GM21515 (cell line): ENCODE results near the gene TNNT3.

Experiments
- ATAC-seq: cut with Tn5 transposase; IDR thresholded peaks from one replicate; pipeline ENCODE4 v1.9.1; 2021; ENCODE audit not compliant: unreplicated experiment

TNNT3 gene

DNA sequence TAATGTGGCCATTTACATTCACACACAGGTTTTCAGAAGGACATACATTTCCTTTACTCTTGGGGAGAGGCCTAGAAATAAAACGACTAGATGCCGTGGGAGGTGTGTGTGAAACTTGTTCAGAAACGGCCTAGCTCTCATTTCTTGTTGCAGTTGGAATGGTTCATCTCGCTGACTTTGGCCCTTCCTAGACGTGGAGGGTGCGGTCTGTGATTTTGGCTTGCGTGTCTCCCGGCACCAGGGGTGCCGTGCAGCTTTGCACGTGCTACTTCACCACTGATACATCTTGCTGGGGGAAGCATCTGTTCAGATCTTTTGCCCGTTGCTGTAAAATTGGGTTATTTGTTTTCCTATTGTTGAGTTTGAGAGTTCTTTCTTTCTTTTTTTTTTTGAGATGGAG is 24.7 kb upstream of the TNNT3 start:
- no peak for ATAC-seq

DNA sequence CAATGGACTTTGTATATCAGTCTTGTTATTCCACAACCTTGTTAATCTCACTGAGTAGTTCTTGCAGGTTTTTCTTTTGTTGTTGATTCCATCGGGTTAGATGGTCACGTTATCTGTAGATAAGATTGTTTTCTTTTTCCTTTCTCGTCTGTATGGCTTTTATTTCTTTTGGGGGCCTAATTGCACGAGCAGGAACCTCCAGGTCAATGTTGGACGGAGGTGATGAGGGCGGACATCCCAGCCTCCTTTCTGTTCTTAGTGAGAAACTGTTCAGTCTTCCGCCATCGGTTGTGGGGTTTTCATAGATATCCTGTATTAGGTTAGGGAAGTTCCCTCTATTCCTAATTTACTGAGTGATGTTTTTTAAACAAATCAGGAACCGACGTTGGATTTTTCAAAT is 23.0 kb upstream of the TNNT3 start:
- ATAC-seq = no peak

DNA sequence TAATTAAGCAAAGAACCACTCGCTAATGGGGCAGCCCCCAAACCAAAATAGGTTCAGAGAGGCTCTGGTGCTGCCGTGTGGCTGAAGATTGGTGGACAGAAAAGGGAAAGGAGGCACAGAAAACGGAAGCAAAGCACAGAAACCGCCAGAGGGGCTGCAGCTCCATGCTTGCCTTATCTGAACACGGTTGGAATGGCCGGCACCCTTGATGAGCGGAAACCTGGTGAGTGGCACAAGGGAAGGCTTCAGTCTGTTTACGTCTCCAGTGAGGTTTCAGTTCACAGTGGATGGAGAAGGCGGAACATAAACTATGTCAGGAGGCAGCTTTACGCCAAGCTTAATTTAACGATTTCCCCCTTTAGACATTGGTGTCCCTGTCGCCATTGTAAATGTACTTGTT is 22.6 kb upstream of the TNNT3 start:
- ATAC-seq = no peak

- no peak for ATAC-seq
Observed at GRCh38 chr11:1899090-1899489, 20.4 kb upstream of the TNNT3 start.

- ATAC-seq = no peak
Observed at GRCh38 chr11:1899686-1900085, 19.8 kb upstream of the TNNT3 start.

- no peak for ATAC-seq
Observed at GRCh38 chr11:1906181-1906580, 13.3 kb upstream of the TNNT3 start.

DNA sequence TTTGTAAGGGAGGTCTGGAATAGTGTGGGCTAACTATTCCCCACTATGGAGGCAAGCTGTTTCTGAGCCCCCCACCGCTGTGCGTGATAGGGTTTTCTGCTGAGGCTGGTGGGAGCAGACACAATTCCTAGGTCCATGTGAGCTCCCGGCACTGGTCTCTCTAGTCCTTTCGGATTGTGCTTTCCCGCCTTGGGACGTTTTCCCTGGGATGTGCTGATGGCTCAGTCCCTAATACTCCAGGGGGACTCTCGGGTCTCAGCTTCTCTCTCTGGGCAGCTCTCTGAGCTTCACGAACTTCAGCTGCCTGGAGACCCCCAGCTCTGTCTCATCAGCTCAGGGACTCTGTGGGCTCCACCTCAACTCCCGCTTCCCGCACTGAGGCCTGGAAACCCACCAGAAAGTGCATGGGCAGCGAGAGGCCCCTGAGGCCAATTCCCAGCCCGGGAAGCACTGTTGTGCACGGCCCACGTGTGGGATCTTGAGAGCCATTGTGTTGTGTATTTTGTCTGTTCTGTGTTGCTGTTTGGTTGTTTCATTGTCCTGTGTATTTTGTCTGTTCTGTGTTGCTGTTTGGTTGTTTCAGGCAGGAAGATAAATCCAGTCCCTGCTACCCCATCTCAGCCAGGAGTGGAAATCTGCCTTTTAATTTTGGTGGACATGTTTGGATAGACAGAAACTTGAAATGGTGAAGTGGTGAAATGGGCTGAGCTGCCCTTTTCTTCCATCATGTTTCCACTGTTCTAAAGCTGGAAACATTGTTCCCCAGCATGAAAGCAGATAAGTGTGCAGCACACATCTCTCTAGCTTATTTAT is 12.7 kb upstream of the TNNT3 start:
- no peak for ATAC-seq

GRCh38 chr11:1908618-1909017 is 10.9 kb upstream of the TNNT3 start:
- no peak for ATAC-seq

- no peak for ATAC-seq
Observed at GRCh38 chr11:1909524-1909923, 10.0 kb upstream of the TNNT3 start.

DNA sequence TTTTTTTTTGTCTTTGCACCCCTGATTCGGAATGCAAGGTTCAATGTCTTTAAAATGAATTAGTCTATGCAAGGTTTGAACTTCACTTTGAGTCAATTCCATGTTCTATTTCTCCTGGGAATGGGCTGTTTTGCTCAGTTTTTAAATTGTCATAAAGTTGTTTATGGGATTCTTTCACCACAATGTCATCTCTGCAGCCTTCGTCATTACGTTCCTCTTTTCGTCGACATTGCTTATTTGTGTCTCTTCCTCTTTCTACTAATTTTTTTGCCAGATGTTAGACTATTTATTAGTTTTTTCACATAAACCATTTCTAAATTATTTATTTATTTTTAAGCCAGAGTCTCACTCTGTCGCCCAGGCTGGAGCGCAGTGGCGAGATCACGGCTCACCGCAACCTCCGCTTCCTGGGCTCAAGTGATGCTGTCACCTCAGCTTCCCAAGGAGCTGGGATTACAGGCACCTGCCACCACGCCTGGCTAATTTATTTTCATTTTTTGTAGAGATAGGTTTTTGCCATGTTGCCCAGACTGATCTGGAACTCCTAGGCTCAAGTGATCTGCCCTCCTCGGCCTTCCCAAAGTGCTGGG is 7.1 kb upstream of the TNNT3 start:
- ATAC-seq = no peak

DNA sequence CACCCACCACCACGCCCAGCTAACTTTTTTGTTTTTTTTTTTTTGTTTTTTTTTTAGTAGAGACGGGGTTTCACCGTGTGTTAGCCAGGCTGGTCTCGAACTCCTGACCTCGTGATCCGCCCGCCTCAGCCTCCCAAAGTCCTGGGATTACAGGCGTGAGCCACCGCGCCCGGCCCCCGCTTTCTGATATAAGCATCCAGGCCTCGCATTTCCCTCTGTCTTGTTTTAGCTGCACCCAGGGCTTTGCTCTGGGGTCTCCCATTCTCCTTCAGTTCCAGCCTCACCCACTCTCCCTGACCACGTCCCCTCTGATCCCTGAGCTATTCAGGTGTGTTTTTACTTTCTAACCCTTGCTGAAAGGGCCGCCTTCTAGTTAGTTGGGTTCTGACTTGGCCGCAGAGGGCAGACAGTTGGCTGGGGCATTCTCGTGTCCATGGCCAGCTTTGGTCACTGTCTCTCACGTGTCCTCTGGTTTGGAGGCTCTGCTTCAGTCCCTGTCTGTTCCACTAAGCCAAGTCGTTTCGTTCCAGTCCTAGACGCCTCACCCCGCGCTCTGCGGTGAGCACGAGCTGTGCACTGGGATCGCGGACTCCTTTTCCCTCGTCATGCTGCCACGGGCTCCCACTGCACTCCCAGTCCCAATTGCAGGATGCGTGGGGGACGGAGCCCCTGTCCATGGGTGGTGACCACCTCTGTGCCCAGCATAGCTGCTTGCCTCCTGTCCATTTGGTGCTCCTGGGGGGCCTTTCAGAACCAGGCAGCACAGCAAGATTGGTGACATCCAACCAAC is 6.0 kb upstream of the TNNT3 start:
- no peak for ATAC-seq

DNA sequence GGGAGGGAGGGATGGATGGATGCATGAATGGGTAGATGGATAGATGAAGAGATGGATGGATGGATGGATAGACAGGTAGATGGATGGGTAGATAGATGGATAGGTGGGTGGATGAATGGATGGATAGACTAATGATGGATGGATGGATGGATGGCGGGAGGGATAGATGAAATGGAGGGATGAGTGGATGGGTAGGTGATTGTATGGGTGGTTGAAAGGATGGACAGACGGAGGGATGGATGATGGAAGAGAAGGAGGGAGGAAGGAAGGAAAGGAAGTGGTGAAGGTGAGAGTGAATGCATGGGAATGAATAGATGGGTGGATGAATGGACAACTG is 3.7 kb upstream of the TNNT3 start:
- ATAC-seq = no peak

GRCh38 chr11:1916132-1916985 is 3.1 kb upstream of the TNNT3 start:
- ATAC-seq = no peak

GRCh38 chr11:1916986-1917522 is 2.4 kb upstream of the TNNT3 start:
- ATAC-seq = no peak

DNA sequence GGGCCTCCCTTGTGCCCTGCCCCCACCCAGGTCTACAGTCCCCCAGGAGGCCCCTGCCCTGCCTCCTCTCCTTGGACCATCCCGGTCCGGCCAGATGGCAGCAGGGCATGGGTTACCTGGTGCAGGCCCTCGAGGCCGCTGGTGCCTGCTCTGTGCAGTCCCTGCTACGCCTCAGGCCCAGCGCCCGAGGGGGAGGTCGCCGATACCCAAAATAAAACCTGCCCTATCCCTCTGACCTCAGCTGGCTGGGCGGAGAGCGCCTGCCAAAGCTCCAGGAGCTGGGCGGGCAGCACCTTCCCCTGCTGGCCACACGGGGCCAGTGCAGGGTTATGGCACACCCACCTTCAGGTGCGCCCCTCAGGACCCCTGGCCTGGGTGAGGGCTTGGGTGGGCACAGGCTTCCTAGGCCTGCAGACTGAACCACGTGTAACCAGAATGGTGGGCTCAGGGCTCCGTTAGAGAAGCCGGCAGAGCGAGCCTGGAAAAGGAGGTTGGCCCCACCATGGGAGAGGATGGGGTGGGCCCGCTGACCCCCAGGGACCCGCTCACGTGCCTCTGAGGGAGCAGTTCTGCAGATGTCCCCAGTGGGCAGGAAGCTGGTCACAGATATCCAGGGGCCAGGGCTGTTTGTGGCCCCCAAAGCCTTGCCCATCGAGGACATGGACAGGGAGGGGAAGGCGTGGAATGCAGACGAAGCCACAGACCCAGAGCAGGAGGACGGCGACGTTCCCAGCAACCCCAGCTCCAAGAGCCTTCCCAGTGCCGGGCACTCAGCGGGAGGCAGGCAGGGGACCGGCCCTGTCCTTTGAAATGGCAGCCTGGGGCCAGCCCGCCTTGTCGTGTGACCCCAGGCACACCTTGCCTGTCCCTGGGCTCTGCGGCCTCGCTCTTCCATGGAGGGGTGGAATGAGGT is 1.7 kb upstream of the TNNT3 start:
- ATAC-seq = no peak

GRCh38 chr11:1918436-1919315 is 827 bp upstream of the TNNT3 start:
- ATAC-seq = no peak

DNA sequence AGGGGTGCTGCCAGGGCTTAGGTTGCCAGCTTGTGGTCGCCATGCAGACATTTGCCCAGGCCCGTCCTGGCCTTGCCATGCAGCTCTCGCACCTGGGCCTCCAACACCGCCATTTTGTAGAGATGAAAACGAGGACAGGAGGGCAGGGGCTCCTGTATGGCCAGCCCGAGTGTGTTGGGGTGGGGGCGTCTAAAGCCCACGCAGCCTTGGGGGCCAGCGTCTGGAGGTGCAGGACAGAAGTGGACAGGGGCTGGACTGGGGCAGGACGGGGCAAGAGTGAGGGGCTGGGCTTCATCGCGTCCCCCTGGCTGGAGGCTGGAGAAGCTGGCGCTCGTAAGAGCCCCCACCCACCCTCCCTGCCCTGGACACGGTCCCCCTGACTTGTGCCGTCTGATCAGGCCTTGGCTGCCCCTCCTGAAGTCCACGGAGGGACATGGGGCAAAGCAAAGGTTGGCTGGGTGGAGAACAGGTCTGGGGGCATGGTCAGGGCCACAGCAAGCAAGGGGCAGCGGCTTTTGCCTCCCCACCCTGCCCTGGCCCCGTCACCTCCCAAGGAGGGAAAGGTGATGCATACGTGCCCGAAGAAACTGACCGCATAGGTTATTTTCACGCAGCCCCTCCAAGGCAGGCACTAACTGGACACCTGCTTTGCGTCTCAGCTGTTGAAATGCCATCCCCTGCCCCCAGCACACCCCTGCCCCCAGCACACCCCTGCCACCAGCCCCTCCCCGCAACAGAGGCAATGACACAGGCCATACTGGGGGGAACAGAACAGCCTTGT is 815 bp downstream of the TNNT3 start:
- no peak for ATAC-seq

GRCh38 chr11:1920909-1921573 is 1.5 kb downstream of the TNNT3 start:
- ATAC-seq = no peak
